Choroid plexus epithelial cell (primary cell): Measurements from ENCODE around the gene TXNRD2.

ENCODE experiments used
- DNase-seq: peaks from one replicate; pipeline ENCODE4 v3.0.0-alpha.2; 2010; ENCODE audit warnings: low read depth
- H3K4me3 ChIP-seq: 2 replicates; pipeline ENCODE4 v1.5.1; 2011; ENCODE audit warnings: low read depth, mild to moderate bottlenecking, control low read depth, low read length, moderate library complexity
- CTCF ChIP-seq: conservative IDR thresholded peaks from 2 replicates; pipeline ENCODE4 v1.5.1; 2011; ENCODE audit warnings: low read depth, mild to moderate bottlenecking, control low read depth, inconsistent platforms, low read length, moderate library complexity

Gene TXNRD2

GRCh38 chr22:19879246-19879570, 62.4 kb downstream of the TXNRD2 start:
- TF ChIP-seq CTCF, result no peak
- no peak overlapping the region for H3K4me3 ChIP-seq
- no peak for DNase-seq

- peak; percentile 46 for DNase-seq
Observed at GRCh38 chr22:19878461-19879245, 63.0 kb downstream of the TXNRD2 start.

GRCh38 chr22:19877626-19878339, 63.8 kb downstream of the TXNRD2 start:
- DNase-seq, result peak; percentile 72
- H3K4me3 ChIP-seq, result no peak overlapping the region
- TF ChIP-seq CTCF, result no peak

More at GRCh38 chr22:19878461-19879245, 63.0 kb downstream of the TXNRD2 start:
- no peak overlapping the region for H3K4me3 ChIP-seq
- TF ChIP-seq CTCF, result no peak

- TF ChIP-seq CTCF, result no peak
- DNase-seq, result no peak
- no peak overlapping the region for H3K4me3 ChIP-seq
Observed at GRCh38 chr22:19876941-19877625, 64.5 kb downstream of the TXNRD2 start.

GRCh38 chr22:19876314-19876940, 65.2 kb downstream of the TXNRD2 start:
- no peak for TF ChIP-seq CTCF
- no peak overlapping the region for H3K4me3 ChIP-seq
- DNase-seq, result no peak

- no peak overlapping the region for H3K4me3 ChIP-seq
- no peak for TF ChIP-seq CTCF
- DNase-seq, result peak; percentile 34
Observed at GRCh38 chr22:19875531-19876313, 65.9 kb downstream of the TXNRD2 start.
